MM.1S (cell line): ENCODE data around the gene APEX2.

Experiments
- CTCF ChIP-seq: fragments of 300-600 bp; sonication (generic); IDR thresholded peaks from 2 replicates; pipeline ENCODE4 v1.5.1; 2016; ENCODE audit warnings: antibody characterized with exemption, low read length, mixed read lengths
- EZH2 ChIP-seq: fragments of 300-600 bp; sonication (generic); optimal IDR thresholded peaks from 2 replicates; pipeline ENCODE3; 2017; ENCODE audit warnings: low read depth, mild to moderate bottlenecking, antibody characterized with exemption, low read length, mixed read lengths
- EZH2phosphoT487 ChIP-seq: fragments of 300-600 bp; sonication (generic); IDR thresholded peaks from 2 replicates; pipeline ENCODE4 v1.6.1; 2018; ENCODE audit warnings: antibody characterized with exemption, low read length

- TF ChIP-seq CTCF (no peak), EZH2phosphoT487 (no peak), EZH2 (no peak)
Measured at GRCh38 chrX:54991706-54992105, 8.5 kb upstream of the APEX2 start.
